HG03280 (cell line): Measurements from ENCODE around the gene BCORL1.

ENCODE experiments used
- ATAC-seq: cut with Tn5 transposase; IDR thresholded peaks from one replicate; pipeline ENCODE4 v1.9.1; 2021; ENCODE audit warnings: mild to moderate bottlenecking, moderate library complexity; ENCODE audit not compliant: unreplicated experiment

BCORL1 gene

DNA sequence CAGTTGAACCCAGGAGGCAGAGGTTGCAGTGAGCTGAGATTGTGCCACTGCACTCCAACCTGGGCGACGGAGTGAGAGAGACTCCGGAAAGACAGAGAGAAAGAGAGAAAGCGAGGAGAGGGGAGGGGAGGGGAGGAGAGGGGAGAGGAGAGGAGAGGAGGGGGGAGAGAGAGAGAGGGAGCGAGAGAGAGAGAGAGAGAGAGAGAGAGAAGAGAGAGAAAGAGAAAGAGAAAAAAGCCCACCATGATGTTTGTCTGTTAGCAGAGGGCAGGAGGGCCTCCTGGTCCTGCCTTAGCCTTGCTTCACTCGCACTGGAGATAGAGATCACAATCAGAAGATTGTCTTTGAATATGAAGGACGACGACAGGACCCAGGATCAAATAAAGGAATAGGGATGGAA is 18.7 kb upstream of the BCORL1 start:
- no peak for ATAC-seq

DNA sequence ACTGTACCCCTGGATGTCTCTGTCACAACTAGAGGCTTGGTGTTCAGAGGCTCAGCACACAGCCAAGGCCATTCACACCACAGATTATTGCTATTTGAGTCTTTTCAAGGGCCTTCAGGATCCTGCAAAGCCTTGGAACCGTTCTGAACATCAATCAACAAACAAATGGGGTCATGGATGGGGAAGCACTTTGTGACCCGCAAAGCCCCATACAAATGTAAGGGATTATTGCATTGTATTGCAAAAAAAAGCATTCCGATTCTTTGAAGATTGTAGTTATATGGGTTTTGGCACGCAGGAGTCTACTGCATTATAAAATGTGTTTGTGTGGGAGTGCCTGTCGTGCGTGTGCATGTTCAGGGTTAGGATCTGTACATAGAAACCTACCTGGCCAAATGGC is 17.3 kb upstream of the BCORL1 start:
- no peak for ATAC-seq

GRCh38 chrX:129968968-129969367 is 13.5 kb upstream of the BCORL1 start:
- no peak for ATAC-seq

- no peak for ATAC-seq
Measured at GRCh38 chrX:129976441-129976840, 6.0 kb upstream of the BCORL1 start.

DNA sequence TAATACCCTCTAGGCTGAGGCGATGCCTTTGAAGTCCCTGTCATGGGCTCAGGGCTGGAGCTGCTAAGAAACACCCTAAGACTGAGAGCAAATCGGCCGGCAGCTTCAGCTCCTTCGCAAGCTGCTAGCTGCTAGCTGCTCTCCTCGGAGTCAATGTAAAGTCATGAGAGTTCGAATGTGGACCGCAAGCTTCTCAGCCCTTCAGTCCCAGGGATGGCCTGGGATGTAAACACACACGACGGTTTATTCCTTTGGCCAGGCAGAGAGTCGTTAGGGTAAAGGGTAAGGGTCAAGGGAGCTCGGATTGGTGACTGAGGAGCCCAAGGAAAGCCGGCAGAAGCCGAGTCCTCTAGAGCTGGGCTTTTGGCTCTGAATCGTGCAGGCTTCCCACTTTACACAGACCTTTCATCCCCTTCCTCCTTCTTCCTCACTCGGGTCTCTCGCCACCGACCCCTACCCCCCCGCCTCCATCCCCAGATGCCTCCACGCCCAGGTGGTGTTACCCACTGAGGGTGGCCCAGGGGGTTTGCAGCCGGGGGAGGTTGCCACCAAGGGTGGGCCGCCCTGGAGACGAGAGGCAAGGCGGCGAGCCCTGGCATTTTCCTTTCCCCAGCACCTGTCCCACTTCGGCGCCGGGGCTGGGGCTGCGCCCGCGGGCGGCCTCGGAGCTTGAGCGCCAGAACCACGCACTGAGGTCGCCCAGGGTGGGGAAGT is 3.1 kb upstream of the BCORL1 start:
- ATAC-seq: no peak

GRCh38 chrX:129980001-129980401 is 2.4 kb upstream of the BCORL1 start:
- ATAC-seq: no peak

GRCh38 chrX:129980540-129981199 is 1.8 kb upstream of the BCORL1 start:
- ATAC-seq: no peak

DNA sequence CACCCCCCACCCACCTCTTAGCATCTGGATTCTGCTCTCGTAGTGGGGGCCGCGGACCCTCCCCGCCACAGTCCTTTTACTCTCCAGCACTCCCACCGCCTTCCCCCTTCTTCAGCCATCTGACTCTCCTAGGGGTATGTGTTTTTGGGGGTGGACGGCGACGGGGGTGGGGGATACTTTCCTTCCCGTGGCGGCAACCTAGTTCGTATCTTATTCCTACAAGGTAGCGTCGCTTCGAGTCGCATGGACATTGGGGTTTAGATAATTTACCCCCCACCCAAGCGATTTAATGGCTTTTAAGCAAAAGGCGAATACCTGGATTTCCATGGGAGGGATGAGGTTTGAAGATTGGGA is 1.3 kb upstream of the BCORL1 start:
- no peak for ATAC-seq

DNA sequence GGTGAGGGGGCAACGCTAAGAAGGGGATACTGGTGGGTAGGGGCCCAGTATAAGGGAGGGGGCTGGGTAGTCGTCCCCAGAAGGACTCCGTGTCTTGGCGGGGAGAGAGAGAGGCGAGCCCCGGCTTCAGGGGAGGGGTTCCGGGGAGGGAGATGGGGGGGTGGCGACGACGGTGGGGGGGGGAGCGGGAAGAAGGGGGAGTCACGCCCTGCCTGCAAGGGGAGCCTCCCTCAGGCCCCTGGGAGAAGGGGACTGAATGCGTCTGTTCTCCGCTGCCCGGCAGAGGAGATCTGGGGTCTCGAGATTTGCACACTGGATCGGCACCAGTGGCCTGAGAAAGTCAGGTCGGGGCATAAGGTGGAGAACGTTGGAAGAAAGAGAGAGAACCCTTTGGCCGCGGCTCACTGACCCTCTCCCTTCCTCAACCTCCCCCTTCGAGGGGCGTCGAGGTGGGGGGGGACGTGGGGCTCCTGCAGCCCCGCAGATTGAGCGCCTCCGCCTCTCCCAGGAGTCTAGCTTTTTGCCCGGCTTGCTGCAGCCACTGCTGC is 609 bp upstream of the BCORL1 start:
- no peak for ATAC-seq

GRCh38 chrX:129983575-129984110 is 1.2 kb downstream of the BCORL1 start:
- ATAC-seq: no peak

DNA sequence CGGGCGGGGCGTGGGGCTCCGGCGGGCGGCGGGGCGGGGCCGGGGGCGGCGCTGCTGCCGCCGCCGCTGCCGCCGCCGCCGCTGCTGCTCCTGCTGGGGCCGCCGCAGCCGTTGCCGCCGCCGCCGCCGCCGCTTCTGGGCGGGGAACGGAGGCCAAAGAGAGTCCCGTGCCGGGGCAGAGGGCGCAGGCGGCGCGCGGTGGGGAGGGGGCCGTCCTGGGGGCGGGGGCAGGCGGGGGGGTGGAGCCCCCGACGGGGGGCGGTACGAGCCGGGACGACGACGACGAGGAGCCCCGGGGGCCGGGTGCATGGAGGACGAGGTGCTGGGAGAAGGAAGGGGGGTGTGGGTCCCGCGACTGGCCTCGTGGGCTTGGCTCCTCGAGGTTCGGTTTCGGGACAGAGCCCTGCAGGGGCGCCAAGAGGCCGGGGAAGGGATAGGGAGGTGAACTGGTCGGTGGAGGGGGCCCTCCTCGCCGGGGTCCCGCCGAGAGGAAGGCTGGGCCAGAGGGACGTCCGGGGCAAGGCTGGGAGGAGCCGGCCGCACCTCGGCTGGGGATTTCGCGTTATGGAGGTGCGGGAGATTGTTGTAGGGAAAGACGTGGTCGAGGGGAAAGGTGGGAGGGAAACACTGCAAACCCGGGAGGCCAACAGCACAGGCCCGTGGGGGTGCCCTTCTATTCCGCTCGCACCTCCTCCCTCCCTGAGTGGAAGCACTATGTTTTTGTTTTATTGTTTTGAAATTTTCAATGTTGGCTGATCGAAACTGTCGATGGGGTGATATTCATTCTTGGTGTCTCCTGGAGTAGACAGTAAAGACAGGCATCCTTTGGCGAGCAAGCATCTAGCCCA is 1.9 kb downstream of the BCORL1 start:
- ATAC-seq: no peak

DNA sequence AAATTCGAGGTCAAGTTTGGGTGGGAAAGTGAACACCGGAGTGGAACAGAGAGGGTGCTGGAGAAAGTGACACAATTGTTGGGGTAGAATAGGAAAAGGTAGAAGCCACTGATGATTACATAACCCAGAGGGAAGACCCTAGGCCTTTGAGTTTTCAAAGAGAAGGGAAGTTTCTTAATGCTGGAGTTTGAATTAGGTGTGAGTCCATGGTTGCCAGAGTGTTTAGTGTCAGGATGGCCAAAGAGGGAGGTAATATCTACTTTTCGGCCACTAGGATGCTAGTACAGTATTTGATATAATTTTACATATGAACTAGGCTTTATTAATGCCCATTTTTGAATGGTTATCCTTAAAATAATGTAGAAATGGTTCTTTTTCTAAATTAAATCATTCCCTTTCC is 5.4 kb downstream of the BCORL1 start:
- ATAC-seq: no peak

- no peak for ATAC-seq
Measured at GRCh38 chrX:129992181-129992580, 9.7 kb downstream of the BCORL1 start.

DNA sequence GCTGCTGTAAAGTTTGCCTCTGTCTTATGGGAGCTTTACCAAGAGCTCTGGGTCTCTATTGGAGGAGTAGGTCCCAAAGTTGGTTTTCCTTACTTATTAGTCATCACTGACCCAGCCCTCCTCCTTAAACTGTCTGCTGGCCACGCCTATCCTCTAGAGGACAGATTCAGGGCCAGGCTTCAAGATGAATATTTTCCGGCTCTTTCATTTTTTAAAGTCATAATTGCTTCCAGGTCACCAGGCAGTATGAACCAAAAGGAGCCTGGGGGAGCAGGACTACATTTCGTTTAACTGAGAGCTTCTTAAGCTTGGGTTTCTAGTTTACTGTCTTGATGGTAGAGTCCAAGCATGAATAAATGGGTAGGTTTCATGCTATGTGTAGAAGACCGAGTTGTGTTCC is 13.7 kb downstream of the BCORL1 start:
- ATAC-seq: no peak

GRCh38 chrX:129997086-129997485 is 14.7 kb downstream of the BCORL1 start:
- ATAC-seq: no peak

DNA sequence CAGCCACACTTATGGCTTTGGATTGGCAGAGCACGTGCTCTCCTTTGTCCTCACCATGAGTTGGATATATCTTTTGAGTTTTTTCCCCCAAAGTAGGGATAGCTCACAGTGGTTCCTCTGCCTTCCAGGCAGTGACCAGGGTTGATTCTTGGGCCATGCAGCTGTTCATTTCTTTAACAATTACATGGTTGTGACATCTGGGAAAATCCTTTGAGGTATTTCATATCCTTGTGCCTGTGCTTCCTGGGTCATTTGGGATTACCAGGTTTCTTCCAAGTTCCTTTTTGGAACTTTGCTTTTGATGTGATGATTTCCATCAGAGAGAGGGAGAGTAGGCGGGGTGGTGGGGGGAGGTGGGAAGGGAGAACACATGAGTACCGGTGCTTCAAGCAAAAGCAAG is 15.6 kb downstream of the BCORL1 start:
- no peak for ATAC-seq

DNA sequence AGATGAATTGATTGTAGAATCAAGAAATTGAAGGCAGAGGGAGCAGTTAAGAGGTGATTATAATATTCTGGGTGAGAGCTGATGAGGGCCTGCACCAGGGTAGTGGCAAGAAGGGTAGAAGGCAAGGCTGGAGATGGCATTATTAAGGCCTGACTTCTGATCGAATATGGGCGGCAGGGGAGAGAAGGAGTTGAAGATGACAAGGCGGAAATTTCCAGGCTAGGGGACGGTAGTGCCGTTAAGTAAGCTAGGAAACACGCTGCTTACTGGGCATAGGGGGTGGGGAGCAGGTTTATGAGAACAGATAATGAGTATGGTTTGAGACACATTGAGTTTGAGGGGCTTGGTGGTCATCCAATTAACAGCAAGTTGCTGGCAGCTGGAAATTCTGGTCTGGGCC is 19.5 kb downstream of the BCORL1 start:
- ATAC-seq: no peak

DNA sequence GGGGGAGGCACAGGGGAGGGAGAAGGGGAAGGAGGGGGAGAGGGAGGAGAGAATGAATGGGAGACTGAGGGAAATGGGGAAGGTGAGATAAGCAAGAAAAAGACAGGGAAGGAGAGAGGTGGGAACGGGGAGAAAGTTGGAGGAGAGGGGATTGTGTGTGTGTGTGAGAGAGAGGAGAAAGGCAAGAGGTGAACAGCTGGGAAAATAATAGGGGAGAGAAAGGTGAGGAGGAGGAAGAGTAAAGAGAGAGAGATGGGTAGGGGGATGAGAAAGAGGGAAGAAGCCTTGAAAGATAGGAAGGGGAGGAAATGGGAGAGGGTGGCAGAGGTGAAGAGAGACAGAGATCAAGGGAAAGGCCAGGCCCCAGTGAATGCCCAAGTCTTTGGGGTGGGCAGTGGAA is 20.1 kb downstream of the BCORL1 start:
- ATAC-seq: no peak

GRCh38 chrX:130005089-130005807 is 22.8 kb downstream of the BCORL1 start:
- no peak for ATAC-seq

GRCh38 chrX:130009658-130010223 is 27.3 kb downstream of the BCORL1 start:
- no peak for ATAC-seq
